ENCODE measurements around the gene GABARAP.

- no peak for TF ChIP-seq ZNF217 (IDR thresholded peaks at IDR 0.05)
- no peak for TF ChIP-seq EP300 (IDR thresholded peaks at IDR 0.05; ENCODE audit: borderline replicate concordance in 1 of 2, control insufficient read depth in 1 of 2, low read depth in 2 of 2, low read length in 2 of 2)
Measured at GRCh38 chr17:7216242-7217112, 25.8 kb downstream of the GABARAP start.

Measured in GM12878 (cell line).